ENCODE results near the gene FAM184B.

DNA sequence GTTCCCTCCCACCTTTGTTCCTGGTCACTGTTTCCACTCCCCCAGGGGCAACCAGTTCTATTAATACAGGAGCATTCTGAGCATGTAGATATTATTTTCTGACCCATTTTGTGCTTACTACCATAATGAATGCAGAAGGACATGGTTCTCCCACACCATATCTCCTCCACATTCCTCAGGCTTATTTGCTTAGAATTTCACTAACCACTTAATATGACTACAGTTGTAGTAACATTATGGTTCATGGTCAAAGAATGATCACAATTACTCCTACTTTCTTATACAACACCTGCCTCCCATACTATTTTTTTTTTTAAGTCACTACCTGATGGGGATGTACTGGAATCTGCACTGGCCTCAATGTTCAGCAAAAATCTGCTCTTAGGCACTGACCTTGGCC is 7.5 kb upstream of the FAM184B start:
- TF ChIP-seq CTCF (IDR thresholded peaks at IDR 0.05) (no peak), POLR2A (IDR thresholded peaks at IDR 0.05) (no peak)

Data from lower leg skin (tissue), 3 donors.